Measurements from ENCODE around the gene PFKFB1.

DNA sequence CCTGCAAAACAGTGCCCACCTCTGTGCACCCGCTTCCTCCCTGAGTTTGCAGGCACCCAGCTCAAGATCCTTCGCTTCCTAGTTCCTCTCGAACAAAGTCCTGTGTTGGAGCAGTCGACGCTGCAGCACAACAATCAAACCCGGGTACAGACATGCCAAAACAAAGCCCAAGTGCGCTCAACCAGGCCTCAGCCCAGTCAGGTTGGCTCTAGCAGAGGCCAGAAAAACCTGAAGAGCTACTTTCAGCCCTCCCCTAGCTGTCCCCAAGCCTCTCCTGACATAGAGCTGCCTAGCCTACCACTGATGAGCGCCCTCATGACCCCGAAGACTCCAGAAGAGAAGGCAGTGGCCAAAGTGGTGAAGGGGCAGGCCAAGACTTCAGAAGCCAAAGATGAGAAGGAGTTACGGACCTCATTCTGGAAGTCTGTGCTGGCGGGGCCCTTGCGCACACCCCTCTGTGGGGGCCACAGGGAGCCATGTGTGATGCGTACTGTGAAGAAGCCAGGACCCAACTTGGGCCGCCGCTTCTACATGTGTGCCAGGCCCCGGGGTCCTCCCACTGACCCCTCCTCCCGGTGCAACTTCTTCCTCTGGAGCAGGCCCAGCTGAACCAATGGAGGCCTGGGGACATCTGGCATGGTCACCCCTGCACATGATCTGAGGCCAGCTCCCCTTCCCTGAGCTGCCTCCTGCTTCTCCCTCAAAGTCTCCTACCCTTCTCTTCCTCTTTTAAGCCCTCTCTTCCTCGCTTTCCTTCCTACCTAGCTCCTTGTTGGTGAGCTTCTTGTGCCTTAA, 13.0 kb upstream of the PFKFB1 start:
- TF ChIP-seq POLR2AphosphoS5 (IDR thresholded peaks at IDR 0.05; ENCODE audit: low read depth, low read length) (no peak), POLR2A (IDR thresholded peaks at IDR 0.05; ENCODE audit: low read depth, low read length) (no peak)

All from GM12892 (cell line).